HepG2 (cell line): ENCODE results near the gene POU3F3. TPM values are rescaled to one million over a fixed set of nuclear protein-coding genes. Genes with fewer than 3 reads are reported as not detected.

Experiments
- ATRX ChIP-seq: sonication (generic); formaldehyde crosslinking; IDR thresholded peaks from 2 replicates; pipeline ENCODE4 v1.4.0; 2020; ENCODE audit warnings: missing genetic modification reagents, borderline replicate concordance
- CERS6 ChIP-seq: sonication (generic); formaldehyde crosslinking; IDR thresholded peaks from 2 replicates; pipeline ENCODE4 v1.5.0; 2020; ENCODE audit warnings: missing genetic modification reagents
- E2F5 ChIP-seq: sonication (generic); formaldehyde crosslinking; conservative IDR thresholded peaks from 2 replicates; pipeline ENCODE4 v1.4.0; 2020; ENCODE audit warnings: missing genetic modification reagents
- KDM3A ChIP-seq: IDR thresholded peaks from 2 replicates; pipeline ENCODE4 v1.6.1; 2018; ENCODE audit warnings: low read depth, missing compliant biosample characterization
- MNT ChIP-seq: fragments of 450-650 bp; IDR thresholded peaks from 2 replicates; pipeline ENCODE4 v1.6.1; 2016
- NBN ChIP-seq: fragments of 450-650 bp; conservative IDR thresholded peaks from 2 replicates; pipeline ENCODE4 v1.6.1; 2017
- NONO ChIP-seq, 2 experiments: fragments of 450-650 bp in 1 of 2; sonication (generic) in 1 of 2; formaldehyde crosslinking in 1 of 2; IDR thresholded peaks in 1 of 2; conservative IDR thresholded peaks in 1 of 2; 2 replicates each; pipeline versions ENCODE4 v1.6.1 to v1.8.0; 2017 to 2022; ENCODE audit warnings: mild to moderate bottlenecking in 1 of 2, missing genetic modification reagents in 1 of 2, moderate library complexity in 1 of 2
- SYNCRIP ChIP-seq: fragments of 200-400 bp; formaldehyde crosslinking; IDR thresholded peaks from 2 replicates; pipeline ENCODE4 v1.6.1; 2018; ENCODE audit warnings: mild to moderate bottlenecking, low read depth, low read length; ENCODE audit not compliant: insufficient read depth
- TRIM22 ChIP-seq: fragments of 450-650 bp; IDR thresholded peaks from 2 replicates; pipeline ENCODE4 v1.6.1; 2017
- ZBTB40 ChIP-seq, 2 experiments: fragments of 450-650 bp in 1 of 2; sonication (generic) in 1 of 2; formaldehyde crosslinking in 1 of 2; IDR thresholded peaks; 2 replicates each; pipeline versions ENCODE4 v1.6.1 to v1.8.0; 2016 to 2022; ENCODE audit warnings: antibody characterized with exemption in 1 of 2, mild to moderate bottlenecking in 1 of 2, missing genetic modification reagents in 1 of 2
- ZFP36L2 ChIP-seq: sonication (generic); formaldehyde crosslinking; IDR thresholded peaks from 2 replicates; pipeline ENCODE4 v1.4.0; 2020; ENCODE audit warnings: missing genetic modification reagents
- ZMYM4 ChIP-seq: sonication (generic); formaldehyde crosslinking; IDR thresholded peaks from 2 replicates; pipeline ENCODE4 v1.8.1; 2023; ENCODE audit warnings: mild to moderate bottlenecking, missing genetic modification reagents
- ZNF33B ChIP-seq: sonication (generic); formaldehyde crosslinking; IDR thresholded peaks from 2 replicates; pipeline ENCODE4 v1.5.1; 2020; ENCODE audit warnings: mild to moderate bottlenecking, missing genetic modification reagents
- ZNF746 ChIP-seq: sonication (generic); formaldehyde crosslinking; IDR thresholded peaks from 2 replicates; pipeline ENCODE4 v1.8.0; 2022; ENCODE audit warnings: mild to moderate bottlenecking, missing genetic modification reagents
- ZZZ3 ChIP-seq: sonication (generic); formaldehyde crosslinking; IDR thresholded peaks from 2 replicates; pipeline ENCODE4 v1.4.0; 2020; ENCODE audit warnings: missing genetic modification reagents, mild to moderate bottlenecking, borderline replicate concordance
- polyA plus RNA-seq, 8 experiments: library from polyadenylated mRNA; depleted of rRNA in 3 of 8; stranded (reverse) in 7 of 8; unstranded in 1 of 8; fragments of >200 nt; fragmentation: Illumina TruSeq in 4 of 8; extraction: Trizol in 4 of 8; gene quantifications; 2 replicates each; pipeline versions ENCODE4 v1.2.1 to v1.2.3, GENCODE V29; 2011 to 2016; ENCODE audit warnings: low read depth in 4 of 8, missing spikeins in 1 of 8, mixed read lengths in 1 of 8; ENCODE audit not compliant: insufficient read depth in 1 of 8
- total RNA-seq, 5 experiments: library from RNA; depleted of rRNA; stranded (reverse); fragments of >200 nt; fragmentation: Illumina TruSeq; extraction: Trizol; gene quantifications; 2 replicates each; pipeline ENCODE4 v1.2.3, GENCODE V29; 2016; ENCODE audit warnings: low read depth in 1 of 5

POU3F3 gene
- total and polyA plus RNA-seq, 2 of the 13 experiments (the other 11 are each of a cell fraction or from before 2014, with no cell fraction given), result not detected

GRCh38 chr2:104878863-104879512 is 25.1 kb downstream of the POU3F3 start (continued):
- TF ChIP-seq ZBTB40 (IDR thresholded peaks at IDR 0.05), result peak; percentile 22; the same call in 1 of the 2 replicates
- TF ChIP-seq ZBTB40 (CRISPR knock-in tag; IDR thresholded peaks at IDR 0.05), result no peak
- no peak for TF ChIP-seq ATRX (CRISPR knock-in tag)
- TF ChIP-seq ZNF746 (CRISPR knock-in tag), result no peak
- no peak for TF ChIP-seq ZZZ3 (CRISPR knock-in tag)
- no peak for TF ChIP-seq ZNF33B
- no peak for TF ChIP-seq ZMYM4 (CRISPR knock-in tag)
- 0 out of 2 replicates have a peak, but pooled peaks have one; percentile 60 for TF ChIP-seq NBN
- no peak for TF ChIP-seq E2F5 (CRISPR knock-in tag)
- no peak for TF ChIP-seq KDM3A (CRISPR knock-in tag)
- TF ChIP-seq SYNCRIP, result no peak
- 0 out of 2 replicates have a peak, but pooled peaks have one; percentile 29 for TF ChIP-seq NONO (IDR thresholded peaks at IDR 0.05)
- TF ChIP-seq NONO (CRISPR knock-in tag; conservative IDR thresholded peaks at IDR 0.05), result no peak
- no peak for TF ChIP-seq CERS6 (CRISPR knock-in tag)
- peak; percentile 31; the same call in 1 of the 2 replicates for TF ChIP-seq MNT
- no peak for TF ChIP-seq ZFP36L2
- TF ChIP-seq TRIM22, result 0 out of 2 replicates have a peak, but pooled peaks have one; percentile 40
